HFFc6 (cell line): ENCODE data around the gene ZBTB7A. TPM values are rescaled to one million over a fixed set of nuclear protein-coding genes. Genes with fewer than 3 reads are reported as not detected.

ENCODE experiments used
- DNase-seq: peaks from one replicate; pipeline ENCODE4 v3.0.0-alpha.2; 2018
- H3K27ac Mint-ChIP-seq: 2 replicates; pipeline ENCODE4 v1.8.0; 2020; ENCODE audit warnings: mild to moderate bottlenecking, mixed read lengths
- H3K27me3 Mint-ChIP-seq: 2 replicates; pipeline ENCODE4 v1.8.0; 2021; ENCODE audit warnings: mild to moderate bottlenecking, moderate library complexity, mixed read lengths; ENCODE audit not compliant: insufficient read depth
- H3K36me3 Mint-ChIP-seq: 2 replicates; pipeline ENCODE4 v1.8.0; 2021; ENCODE audit warnings: low read depth, mixed read lengths
- H3K4me1 Mint-ChIP-seq: 2 replicates; pipeline ENCODE4 v1.8.0; 2020; ENCODE audit warnings: low read depth, mixed read lengths
- H3K4me3 Mint-ChIP-seq: 2 replicates; pipeline ENCODE4 v1.8.0; 2020; ENCODE audit warnings: mild to moderate bottlenecking, moderate library complexity, mixed read lengths
- H3K9me3 Mint-ChIP-seq: 2 replicates; pipeline ENCODE4 v1.8.0; 2020; ENCODE audit warnings: mild to moderate bottlenecking, mixed read lengths
- total RNA-seq, 6 experiments: library from RNA; stranded (reverse); fragmentation: NEBNext Ultra II Directional; extraction: Animal tissue kit (Norgen Biotek cat#: 25700); gene quantifications; 2 replicates in 1 of 6; 3 replicates in 5 of 6; pipeline ENCODE4 v1.2.3, GENCODE V29; 2021
- TF ChIP-seq, protein P1 (sequence below): fragments of 200-600 bp; sonication (generic); IDR thresholded peaks from 2 replicates; pipeline ENCODE4 v1.5.0; 2021; ENCODE audit warnings: antibody characterized with exemption, mild to moderate bottlenecking

Gene ZBTB7A
- total RNA-seq, 6 experiments from 2014 or later, result 40.8 to 47.6 (median 43.6) TPM

DNA sequence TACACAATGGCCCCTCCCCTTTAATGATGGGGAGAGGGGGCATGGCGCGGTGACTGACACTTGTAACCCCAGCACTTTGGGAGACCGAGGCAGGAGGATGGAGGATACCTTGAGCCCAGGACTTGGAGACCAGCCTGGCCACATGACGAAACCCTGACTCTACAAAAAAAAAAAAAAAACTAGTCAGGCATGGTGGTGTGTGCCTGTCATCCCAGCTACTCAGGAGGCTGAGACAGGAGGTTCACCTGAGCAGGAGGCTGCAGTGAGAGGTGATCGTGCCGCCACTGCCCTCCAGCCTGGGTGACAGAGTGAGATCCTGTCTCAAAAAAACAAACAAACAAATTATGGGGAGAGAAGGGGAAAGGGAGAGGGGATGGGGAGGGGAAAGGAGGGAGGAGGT, 13.8 kb upstream of the ZBTB7A start:
- Mint-ChIP-seq H3K9me3 (no peaks in the 10 kb centered on the region), H3K27ac (no peak overlapping the region), H3K36me3 (no peaks in the 10 kb centered on the region), H3K4me1 (no peaks in the 10 kb centered on the region), H3K27me3 (peaks cover 4% of the 10 kb centered on the region), H3K4me3 (no peak overlapping the region)
- no peak for DNase-seq
- TF ChIP-seq, protein P1, sequence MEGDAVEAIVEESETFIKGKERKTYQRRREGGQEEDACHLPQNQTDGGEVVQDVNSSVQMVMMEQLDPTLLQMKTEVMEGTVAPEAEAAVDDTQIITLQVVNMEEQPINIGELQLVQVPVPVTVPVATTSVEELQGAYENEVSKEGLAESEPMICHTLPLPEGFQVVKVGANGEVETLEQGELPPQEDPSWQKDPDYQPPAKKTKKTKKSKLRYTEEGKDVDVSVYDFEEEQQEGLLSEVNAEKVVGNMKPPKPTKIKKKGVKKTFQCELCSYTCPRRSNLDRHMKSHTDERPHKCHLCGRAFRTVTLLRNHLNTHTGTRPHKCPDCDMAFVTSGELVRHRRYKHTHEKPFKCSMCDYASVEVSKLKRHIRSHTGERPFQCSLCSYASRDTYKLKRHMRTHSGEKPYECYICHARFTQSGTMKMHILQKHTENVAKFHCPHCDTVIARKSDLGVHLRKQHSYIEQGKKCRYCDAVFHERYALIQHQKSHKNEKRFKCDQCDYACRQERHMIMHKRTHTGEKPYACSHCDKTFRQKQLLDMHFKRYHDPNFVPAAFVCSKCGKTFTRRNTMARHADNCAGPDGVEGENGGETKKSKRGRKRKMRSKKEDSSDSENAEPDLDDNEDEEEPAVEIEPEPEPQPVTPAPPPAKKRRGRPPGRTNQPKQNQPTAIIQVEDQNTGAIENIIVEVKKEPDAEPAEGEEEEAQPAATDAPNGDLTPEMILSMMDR, result no peak

DNA sequence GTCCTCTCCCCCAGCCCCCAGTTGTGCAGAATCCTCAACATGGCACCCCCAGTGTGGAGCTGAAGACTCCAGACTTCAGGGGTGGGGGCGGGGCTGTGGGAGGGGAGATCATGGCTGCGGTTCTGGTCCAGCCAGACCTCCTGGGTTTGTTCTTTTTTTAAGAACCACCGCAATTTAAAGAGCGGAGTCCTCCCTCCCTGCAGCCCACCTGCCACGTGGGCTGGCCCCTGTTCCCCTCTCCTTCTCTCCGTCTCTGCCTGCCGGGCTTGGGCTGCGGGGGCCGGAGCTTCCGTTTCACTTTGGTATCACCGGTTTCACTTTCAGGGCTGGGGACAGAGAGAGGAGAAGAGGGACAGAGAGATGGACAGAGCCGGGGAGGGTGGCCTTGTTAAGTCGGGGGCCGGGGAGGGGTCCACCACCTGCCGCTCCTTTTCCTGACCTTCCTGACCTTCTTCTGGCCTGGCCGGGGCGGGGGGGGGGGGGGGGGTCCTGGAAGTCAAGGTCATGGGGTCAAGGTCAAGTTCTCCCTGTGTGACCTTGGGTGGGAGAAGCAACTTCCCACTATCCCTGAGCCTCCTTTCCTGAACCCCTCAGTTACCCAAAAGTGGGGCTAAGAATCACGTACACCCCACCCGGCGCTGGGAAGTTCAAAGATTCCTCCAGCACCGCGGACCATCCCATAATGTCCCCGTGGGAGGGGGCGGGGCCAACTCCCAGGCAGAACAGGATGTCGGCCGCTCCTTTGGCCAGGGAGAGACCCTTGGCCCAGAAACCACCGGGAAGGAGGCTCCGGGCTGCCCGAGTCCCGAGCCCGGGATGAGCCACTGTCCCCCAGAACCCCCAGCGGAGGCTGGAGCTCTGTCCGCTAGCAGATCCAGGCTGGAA, 11.3 kb upstream of the ZBTB7A start:
- Mint-ChIP-seq H3K36me3 (no peaks in the 10 kb centered on the region), H3K4me1 (no peaks in the 10 kb centered on the region), H3K27ac (peak overlapping the region; percentile 55; the same call in 1 of the 2 replicates), H3K9me3 (no peaks in the 10 kb centered on the region), H3K4me3 (peak overlapping the region; percentile 84), H3K27me3 (peaks cover 4% of the 10 kb centered on the region)
- DNase-seq, result no peak
- TF ChIP-seq, protein P1, result no peak

DNA sequence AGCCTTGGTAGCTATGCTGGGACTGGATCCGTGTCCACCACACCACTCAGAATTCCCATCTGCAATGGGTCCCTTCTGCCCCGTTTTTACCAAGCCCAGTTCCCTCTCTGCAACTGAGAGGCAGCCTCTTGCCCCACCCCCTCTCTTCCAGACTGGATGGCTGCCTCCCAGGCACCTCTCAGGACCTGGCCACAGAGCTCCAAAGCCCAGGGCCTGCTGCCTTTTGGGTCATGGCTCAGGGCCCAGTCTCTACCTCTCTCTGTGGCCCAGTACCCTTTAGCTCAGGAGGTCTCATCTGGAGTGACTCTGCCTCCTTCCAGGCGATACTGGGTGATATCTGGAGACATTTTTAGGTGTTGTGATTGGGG, 10.3 kb upstream of the ZBTB7A start:
- H3K4me1 Mint-ChIP-seq, result no peaks in the 10 kb centered on the region
- H3K9me3 Mint-ChIP-seq, result no peaks in the 10 kb centered on the region
- peaks cover 3% of the 10 kb centered on the region for H3K27me3 Mint-ChIP-seq
- TF ChIP-seq, protein P1, result no peak
- no peak overlapping the region for H3K27ac Mint-ChIP-seq
- no peak overlapping the region for H3K4me3 Mint-ChIP-seq
- no peaks in the 10 kb centered on the region for H3K36me3 Mint-ChIP-seq
- DNase-seq, result no peak

DNA sequence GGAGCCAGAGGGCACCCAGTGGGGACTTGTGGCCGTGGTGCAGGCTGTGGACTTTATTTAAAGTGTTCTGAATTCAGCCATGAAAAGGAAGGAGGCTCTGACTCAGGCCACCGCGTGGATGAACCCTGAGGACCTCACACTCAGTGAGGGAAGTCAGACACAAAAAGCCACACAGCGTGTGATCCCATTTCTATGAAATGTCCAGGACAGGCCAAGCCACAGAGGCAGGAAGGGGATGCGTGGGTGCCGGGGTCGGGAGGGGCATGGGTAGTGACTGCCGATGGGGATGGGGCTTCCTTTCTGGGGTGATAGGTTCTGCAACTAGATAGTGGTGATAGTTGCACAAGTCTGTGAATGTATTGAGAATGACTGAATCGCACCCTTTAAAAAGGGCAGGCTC, 8.7 kb upstream of the ZBTB7A start:
- no peaks in the 10 kb centered on the region for H3K36me3 Mint-ChIP-seq
- H3K9me3 Mint-ChIP-seq, result no peaks in the 10 kb centered on the region
- H3K27me3 Mint-ChIP-seq, result peaks cover 1% of the 10 kb centered on the region; the same call in 1 of the 2 replicates
- no peaks in the 10 kb centered on the region for H3K4me1 Mint-ChIP-seq
- no peak for DNase-seq
- TF ChIP-seq, protein P1, result no peak
- no peak overlapping the region for H3K4me3 Mint-ChIP-seq
- no peak overlapping the region for H3K27ac Mint-ChIP-seq

DNA sequence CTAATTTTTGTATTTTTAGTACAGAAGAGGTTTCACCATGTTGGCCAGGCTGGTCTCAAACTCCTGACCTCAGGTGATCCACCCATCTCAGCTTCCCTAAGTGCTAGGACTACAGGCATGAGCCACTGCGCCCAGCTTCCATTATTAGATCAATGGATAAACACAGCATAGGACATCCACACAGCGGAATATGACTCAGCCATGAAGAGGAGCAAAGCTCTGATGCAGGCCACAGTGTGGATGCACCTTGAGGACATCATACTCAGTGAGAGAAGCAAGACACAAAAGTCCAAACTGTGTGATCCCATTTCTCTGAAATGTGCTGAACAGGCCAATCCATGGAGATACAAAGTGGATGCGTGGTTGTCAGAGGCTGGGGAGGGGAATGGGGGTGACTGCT, 4.9 kb upstream of the ZBTB7A start:
- Mint-ChIP-seq H3K4me3 (no peak overlapping the region), H3K27ac (no peak overlapping the region), H3K36me3 (no peaks in the 10 kb centered on the region), H3K4me1 (peaks cover 6% of the 10 kb centered on the region; the same call in 1 of the 2 replicates), H3K9me3 (no peaks in the 10 kb centered on the region), H3K27me3 (peaks cover 2% of the 10 kb centered on the region)
- no peak for DNase-seq
- TF ChIP-seq, protein P1, result no peak
